CD4-positive, alpha-beta T cell (primary cell): ENCODE results near the gene ATP11A. TPM values are rescaled to one million over a fixed set of nuclear protein-coding genes. Genes with fewer than 3 reads are reported as not detected.

ENCODE experiments used
- ATAC-seq: fragments of 200-7000 bp; cut with Tn5 transposase; one replicate; pipeline ENCODE4 v1.10.0; 2022; ENCODE audit warnings: mild to moderate bottlenecking; ENCODE audit not compliant: poor library complexity
- CTCF ChIA-PET: fragments of 350-600 bp; sonication (Branson Sonifier 250); formaldehyde crosslinking; loops from one replicate; lab custom pipeline; 2021; ENCODE audit warnings: antibody characterized with exemption, inconsistent platforms; lab: Charles Lee
- POLR2A ChIA-PET: fragments of 350-600 bp; sonication (Branson Sonifier 250); formaldehyde crosslinking; loops from one replicate; lab custom pipeline; 2021; ENCODE audit warnings: antibody characterized with exemption, inconsistent platforms; lab: Charles Lee
- DNase-seq, 14 experiments: peaks; one replicate each; pipeline ENCODE4 v3.0.0-alpha.2; 2013 to 2020; ENCODE audit warnings: mixed read lengths in 2 of 14
- H3K27ac ChIP-seq, 2 donors: one replicate each; pipeline versions ENCODE4 v1.5.1 to v1.7.0; 2013; ENCODE audit warnings: low read length in 2 of 2, low read depth in 1 of 2, mild to moderate bottlenecking in 1 of 2
- H3K27me3 ChIP-seq, 2 experiments: 1 replicate in 1 of 2; 2 replicates in 1 of 2; pipeline versions ENCODE4 v1.6.1 to v1.7.0; 2013; ENCODE audit warnings: low read length in 2 of 2, control low read depth in 1 of 2, mild to moderate bottlenecking in 1 of 2, moderate library complexity in 1 of 2; ENCODE audit not compliant: insufficient read depth in 2 of 2, control insufficient read depth in 1 of 2
- H3K36me3 ChIP-seq: one replicate; pipeline ENCODE4 v1.6.1; 2013; ENCODE audit warnings: low read length, control low read depth; ENCODE audit not compliant: insufficient read depth
- H3K4me1 ChIP-seq: one replicate; pipeline ENCODE4 v1.6.1; 2013; ENCODE audit warnings: low read length, control low read depth; ENCODE audit not compliant: insufficient read depth
- H3K4me3 ChIP-seq: one replicate; pipeline ENCODE4 v1.5.1; 2013; ENCODE audit warnings: mild to moderate bottlenecking, low read length, moderate library complexity
- H3K9me3 ChIP-seq, 2 experiments: 1 replicate in 1 of 2; 2 replicates in 1 of 2; pipeline versions ENCODE4 v1.6.1 to v1.7.0; 2013; ENCODE audit warnings: low read length in 2 of 2, mild to moderate bottlenecking in 2 of 2, control low read depth in 1 of 2, moderate library complexity in 1 of 2; ENCODE audit not compliant: control insufficient read depth in 1 of 2, insufficient read depth in 1 of 2
- H3K27ac Mint-ChIP-seq: one replicate; pipeline ENCODE4 v1.8.0; 2020; ENCODE audit warnings: mixed read lengths
- H3K27me3 Mint-ChIP-seq: one replicate; pipeline ENCODE4 v1.8.0; 2021; ENCODE audit warnings: mixed read lengths
- H3K36me3 Mint-ChIP-seq: one replicate; pipeline ENCODE4 v1.8.0; 2021; ENCODE audit warnings: low read depth, mixed read lengths
- H3K4me1 Mint-ChIP-seq: one replicate; pipeline ENCODE4 v1.8.0; 2021; ENCODE audit warnings: low read depth, mixed read lengths
- H3K4me3 Mint-ChIP-seq: one replicate; pipeline ENCODE4 v1.8.0; 2020; ENCODE audit warnings: mild to moderate bottlenecking, mixed read lengths
- H3K9me3 Mint-ChIP-seq: one replicate; pipeline ENCODE4 v1.8.0; 2020; ENCODE audit warnings: mixed read lengths
- CTCF ChIP-seq: fragments of 200-600 bp; IDR thresholded peaks from one replicate; pipeline ENCODE4 v1.8.0; 2022; ENCODE audit warnings: antibody characterized with exemption, mild to moderate bottlenecking
- intact Hi-C, 2 experiments: fragments of 100-400 bp; cut with DNase I in 1 of 2; cut with micrococcal nuclease in 1 of 2; formaldehyde crosslinking; loops; one replicate each; pipeline versions ENCODE4 v1.15.1 to v1.9.0; 2023 to 2025; cut with DNase I, micrococcal nuclease
- total RNA-seq, 174 experiments: library from RNA in 2 of 174; stranded (reverse) in 2 of 174; gene quantifications; one replicate each; pipeline ENCODE4 v1.2.3 and lab custom pipeline; 2021 to 2026

Gene ATP11A
- total RNA-seq, 2 experiments from 2014 or later = 56.7 to 66.8 TPM

GRCh38 chr13:112893207-112893569 is 203.3 kb downstream of the ATP11A start:
- TF ChIP-seq CTCF = no peak
- no peaks in the 10 kb centered on the region for H3K9me3 Mint-ChIP-seq
- Histone ChIP-seq H3K27me3 (peaks cover 0 to 14% of the 10 kb centered on the region in 2 experiments), H3K4me1 (peaks cover 27% of the 10 kb centered on the region), H3K27ac (no peak overlapping the region), H3K4me3 (no peak overlapping the region), H3K9me3 (peaks cover 0 to 14% of the 10 kb centered on the region in 2 experiments), H3K36me3 (no peaks in the 10 kb centered on the region)
- peaks cover 12% of the 10 kb centered on the region for H3K27me3 Mint-ChIP-seq
- H3K36me3 Mint-ChIP-seq = no peaks in the 10 kb centered on the region
- ATAC-seq = no peak
- H3K4me1 Mint-ChIP-seq = peaks cover 7% of the 10 kb centered on the region
- H3K4me3 Mint-ChIP-seq = peak overlapping the region; percentile 51
- no peak for DNase-seq
- H3K27ac Mint-ChIP-seq = no peak overlapping the region
- CTCF ChIA-PET = no interaction called here
- intact Hi-C loops = no loop called here
- POLR2A ChIA-PET = no interaction called here

- Histone ChIP-seq H3K4me3 (no peak overlapping the region), H3K27me3 (peaks cover 0 to 14% of the 10 kb centered on the region in 2 experiments), H3K4me1 (peaks cover 27% of the 10 kb centered on the region), H3K9me3 (peaks cover 0 to 14% of the 10 kb centered on the region in 2 experiments), H3K27ac (no peak overlapping the region), H3K36me3 (no peaks in the 10 kb centered on the region)
- POLR2A ChIA-PET = no interaction called here
- intact Hi-C loops = no loop called here
- Mint-ChIP-seq H3K4me1 (peaks cover 7% of the 10 kb centered on the region), H3K27me3 (peaks cover 12% of the 10 kb centered on the region), H3K4me3 (peak overlapping the region; percentile 51), H3K36me3 (no peaks in the 10 kb centered on the region), H3K9me3 (no peaks in the 10 kb centered on the region), H3K27ac (no peak overlapping the region)
- DNase-seq (peak in 8 of 14 experiments; percentile 14 to 66 (median 45)), ATAC-seq (peak; percentile 79)
- CTCF ChIA-PET = no interaction called here
- TF ChIP-seq CTCF = no peak
These were observed 204.0 kb downstream of the ATP11A start for GRCh38 chr13:112893570-112894422.

GRCh38 chr13:112894423-112894672 is 204.5 kb downstream of the ATP11A start:
- Histone ChIP-seq H3K9me3 (peaks cover 0 to 14% of the 10 kb centered on the region in 2 experiments), H3K27me3 (peaks cover 0 to 14% of the 10 kb centered on the region in 2 experiments), H3K36me3 (no peaks in the 10 kb centered on the region), H3K27ac (no peak overlapping the region), H3K4me1 (peaks cover 27% of the 10 kb centered on the region), H3K4me3 (peak overlapping the region; percentile 46)
- H3K36me3 Mint-ChIP-seq = no peaks in the 10 kb centered on the region
- DNase-seq (peak in 1 of 14 experiments; percentile 9), ATAC-seq (no peak)
- no peak for TF ChIP-seq CTCF
- ChIA-PET POLR2A (no interaction called here), CTCF (no interaction called here)
- H3K9me3 Mint-ChIP-seq = no peaks in the 10 kb centered on the region
- intact Hi-C loops = no loop called here
- H3K27me3 Mint-ChIP-seq = peaks cover 12% of the 10 kb centered on the region
- no peak overlapping the region for H3K27ac Mint-ChIP-seq
- peaks cover 7% of the 10 kb centered on the region for H3K4me1 Mint-ChIP-seq
- H3K4me3 Mint-ChIP-seq = no peak overlapping the region
